Gastroesophageal sphincter (tissue), 4 donors: ENCODE measurements around the gene TMEM217. TPM values are rescaled to one million over a fixed set of nuclear protein-coding genes. Genes with fewer than 3 reads are reported as not detected.

Experiments
- ATAC-seq: fragments of 150-250 bp; one replicate; pipeline ENCODE4 v1.9.1; 2016; ENCODE audit warnings: mild to moderate bottlenecking, moderate library complexity
- H3K27ac ChIP-seq, 4 donors: fragments of 200-600 bp; sonication (generic) in 3 of 4; 1 replicate in 3 of 4; 2 replicates in 1 of 4; pipeline ENCODE4 v1.5.1; 2016 to 2019
- H3K27me3 ChIP-seq: fragments of 200-600 bp; sonication (generic); one replicate; pipeline ENCODE4 v1.5.1; 2019
- H3K36me3 ChIP-seq, 2 donors: fragments of 200-600 bp; sonication (generic); one replicate each; pipeline ENCODE4 v1.5.1; 2019; ENCODE audit warnings: control low read depth in 1 of 2
- H3K4me1 ChIP-seq, 3 donors: fragments of 200-600 bp; sonication (generic); 1 replicate in 2 of 3; 2 replicates in 1 of 3; pipeline ENCODE4 v1.5.1; 2016 to 2019; ENCODE audit warnings: control low read depth in 2 of 3
- H3K4me3 ChIP-seq, 2 donors: fragments of 200-600 bp; sonication (generic); one replicate each; pipeline ENCODE4 v1.5.1; 2019; ENCODE audit warnings: mild to moderate bottlenecking in 1 of 2, moderate library complexity in 1 of 2
- H3K9me3 ChIP-seq, 3 donors: fragments of 200-600 bp; sonication (generic); one replicate each; pipeline ENCODE4 v1.5.1; 2017 to 2019; ENCODE audit warnings: control low read depth in 2 of 3
- CTCF ChIP-seq, 4 experiments: fragments of 200-600 bp in 2 of 4; fragments of 450-650 bp in 2 of 4; sonication (generic) in 1 of 4; IDR thresholded peaks; one replicate each; pipeline ENCODE4 v1.5.1; 2017 to 2019; ENCODE audit warnings: antibody characterized with exemption in 4 of 4, mild to moderate bottlenecking in 2 of 4, moderate library complexity in 2 of 4
- EP300 ChIP-seq: sonication (generic); formaldehyde crosslinking; IDR thresholded peaks from one replicate; pipeline ENCODE4 v1.6.1; 2017; ENCODE audit warnings: antibody characterized with exemption, mild to moderate bottlenecking
- POLR2A ChIP-seq, 2 donors: fragments of 450-650 bp; IDR thresholded peaks; one replicate each; pipeline ENCODE4 v1.6.1; 2017; ENCODE audit warnings: antibody characterized with exemption in 2 of 2, mild to moderate bottlenecking in 2 of 2, moderate library complexity in 1 of 2
- POLR2AphosphoS5 ChIP-seq: sonication (generic); formaldehyde crosslinking; IDR thresholded peaks from one replicate; pipeline ENCODE4 v1.6.1; 2017; ENCODE audit warnings: antibody characterized with exemption
- WGBS, 2 donors: methylation state at CpG; one replicate each; pipeline ENCODE4 v1.1.5; 2018; ENCODE audit warnings: low coverage in 1 of 2; 5-methylcytosine and 5-hydroxymethylcytosine counted together
- total RNA-seq, 4 donors: library from RNA; depleted of rRNA; stranded (reverse); fragments of >200 nt; gene quantifications; one replicate each; pipeline ENCODE4 v1.1.0, GENCODE V29; 2016

TMEM217 gene
- total RNA-seq, 4 donors from 2014 or later: 0.40 TPM; not detected in 3

- H3K4me3 ChIP-seq: no peak overlapping the region
- H3K9me3 ChIP-seq: no peaks in the 10 kb centered on the region
- no peaks in the 10 kb centered on the region for H3K27me3 ChIP-seq
- peak overlapping the region in 1 of 4 donors; percentile 81 for H3K27ac ChIP-seq
- TF ChIP-seq POLR2A (IDR thresholded peaks at IDR 0.05): no peak
- TF ChIP-seq POLR2AphosphoS5: no peak
- TF ChIP-seq CTCF (IDR thresholded peaks at IDR 0.05): no peak
- TF ChIP-seq EP300: no peak
- ATAC-seq: no peak
- H3K36me3 ChIP-seq: no peaks in the 10 kb centered on the region
- peaks cover 8 to 43% (median 13%) of the 10 kb centered on the region in 3 donors for H3K4me1 ChIP-seq
- whole genome bisulfite sequencing, 2 donors: 31 to 56% methylated on average over 1 of the region's 1 CpG
Observed at GRCh38 chr6:37238381-37238780, 19.6 kb downstream of the TMEM217 start.

- Histone ChIP-seq H3K9me3 (no peaks in the 10 kb centered on the region), H3K4me3 (no peak overlapping the region), H3K36me3 (no peaks in the 10 kb centered on the region), H3K27ac (no peak overlapping the region), H3K4me1 (peaks cover 8 to 38% (median 11%) of the 10 kb centered on the region in 3 donors), H3K27me3 (no peaks in the 10 kb centered on the region)
- TF ChIP-seq CTCF (IDR thresholded peaks at IDR 0.05) (no peak), POLR2A (IDR thresholded peaks at IDR 0.05) (no peak), EP300 (no peak), POLR2AphosphoS5 (no peak)
- ATAC-seq: no peak
Observed at GRCh38 chr6:37237789-37238188, 20.2 kb downstream of the TMEM217 start.

GRCh38 chr6:37236921-37237320 is 21.0 kb downstream of the TMEM217 start:
- H3K27me3 ChIP-seq: no peaks in the 10 kb centered on the region
- TF ChIP-seq CTCF (IDR thresholded peaks at IDR 0.05): no peak
- TF ChIP-seq POLR2A (IDR thresholded peaks at IDR 0.05): no peak
- no peak for TF ChIP-seq POLR2AphosphoS5
- no peak for TF ChIP-seq EP300
- no peaks in the 10 kb centered on the region for H3K36me3 ChIP-seq
- no peak for ATAC-seq
- peaks cover 4 to 29% (median 5%) of the 10 kb centered on the region in 3 donors for H3K4me1 ChIP-seq
- H3K4me3 ChIP-seq: no peak overlapping the region
- 82 to 100% methylated on average over 1 of the region's 2 CpGs for WGBS, 2 donors
- H3K9me3 ChIP-seq: no peaks in the 10 kb centered on the region
- no peak overlapping the region for H3K27ac ChIP-seq

- no peak for ATAC-seq
- no peak overlapping the region for H3K27ac ChIP-seq
- 82 to 96% methylated on average over 6 to 7 of the region's 7 CpGs for WGBS, 2 donors
Observed at GRCh38 chr6:37233541-37233940, 24.4 kb downstream of the TMEM217 start.

More at GRCh38 chr6:37233541-37233940, 24.4 kb downstream of the TMEM217 start:
- Histone ChIP-seq H3K27me3 (no peaks in the 10 kb centered on the region), H3K4me3 (no peak overlapping the region), H3K36me3 (no peaks in the 10 kb centered on the region), H3K4me1 (peaks cover 0 to 9% (median 0%) of the 10 kb centered on the region in 3 donors), H3K9me3 (no peaks in the 10 kb centered on the region)
- TF ChIP-seq POLR2A (IDR thresholded peaks at IDR 0.05) (no peak), EP300 (no peak), CTCF (IDR thresholded peaks at IDR 0.05) (no peak), POLR2AphosphoS5 (no peak)
